Gastrocnemius medialis (tissue), 4 donors: ENCODE results near the gene WSB2. TPM values are rescaled to one million over a fixed set of nuclear protein-coding genes. Genes with fewer than 3 reads are reported as not detected.

Experiments
- ATAC-seq, 2 donors: fragments of 150-250 bp; one replicate each; pipeline ENCODE4 v1.9.1; 2016
- DNase-seq, 2 donors: peaks; one replicate each; pipeline ENCODE4 v3.0.0-alpha.2; 2019
- H3K27ac ChIP-seq, 4 donors: fragments of 200-600 bp; sonication (generic); 1 replicate in 1 of 4; 2 replicates in 3 of 4; pipeline ENCODE4 v1.5.1; 2016 to 2018; ENCODE audit warnings: mild to moderate bottlenecking in 2 of 4, moderate library complexity in 1 of 4
- H3K27me3 ChIP-seq, 3 donors: fragments of 200-600 bp; sonication (generic) in 2 of 3; 1 replicate in 1 of 3; 2 replicates in 2 of 3; pipeline versions ENCODE4 v1.5.1 to v1.6.0; 2016 to 2019; ENCODE audit warnings: mild to moderate bottlenecking in 1 of 3, moderate library complexity in 1 of 3
- H3K36me3 ChIP-seq, 2 donors: fragments of 200-600 bp; sonication (generic) in 1 of 2; one replicate each; pipeline ENCODE4 v1.5.1; 2017 to 2018
- H3K4me1 ChIP-seq, 2 donors: fragments of 200-600 bp; sonication (generic) in 1 of 2; one replicate each; pipeline ENCODE4 v1.5.1; 2016 to 2017; ENCODE audit warnings: mild to moderate bottlenecking in 2 of 2
- H3K4me3 ChIP-seq, 4 donors: fragments of 200-600 bp; sonication (generic) in 3 of 4; 1 replicate in 1 of 4; 2 replicates in 3 of 4; pipeline ENCODE4 v1.5.1; 2016 to 2019; ENCODE audit warnings: mild to moderate bottlenecking in 2 of 4
- H3K9me3 ChIP-seq, 3 donors: fragments of 200-600 bp; sonication (generic) in 2 of 3; 1 replicate in 1 of 3; 2 replicates in 2 of 3; pipeline ENCODE4 v1.5.1; 2016 to 2019
- CTCF ChIP-seq, 5 experiments: fragments of 450-650 bp in 3 of 5; fragments of 200-600 bp in 2 of 5; sonication (generic) in 2 of 5; IDR thresholded peaks in 4 of 5; conservative IDR thresholded peaks in 1 of 5; 1 replicate in 4 of 5; 2 replicates in 1 of 5; pipeline ENCODE4 v1.5.1; 2016 to 2019; ENCODE audit warnings: antibody characterized with exemption in 5 of 5, mild to moderate bottlenecking in 3 of 5, moderate library complexity in 3 of 5
- POLR2A ChIP-seq, 2 donors: fragments of 450-650 bp; IDR thresholded peaks; one replicate each; pipeline ENCODE4 v1.6.1; 2017; ENCODE audit warnings: antibody characterized with exemption in 2 of 2, mild to moderate bottlenecking in 2 of 2, moderate library complexity in 2 of 2
- in situ Hi-C, 4 donors: fragments of 200-750 bp; cut with MboI; loops; one replicate each; pipeline versions ENCODE4 v1.15.0 to v1.8.0; 2017; ENCODE audit warnings: low sequenced_read_pairs in 4 of 4
- intact Hi-C: fragments of 100-400 bp; cut with DNase I; formaldehyde crosslinking; loops from one replicate; pipeline ENCODE4 v1.15.1; 2023; ENCODE audit warnings: low total_unique reads
- total RNA-seq, 4 donors: library from RNA; depleted of rRNA; stranded (reverse); fragments of >200 nt; gene quantifications; one replicate each; pipeline versions ENCODE4 v1.1.0 to v1.2.3, GENCODE V29; 2016

WSB2 gene
- total RNA-seq, 4 donors from 2014 or later, result 83.5 to 133 (median 93.5) TPM

GRCh38 chr12:118042091-118042490 lies 18.9 kb downstream of the WSB2 start:
- in situ Hi-C loops, result no loop called here
- intact Hi-C loops, result no loop called here
- H3K27ac ChIP-seq, result no peak overlapping the region

GRCh38 chr12:118038137-118038536 lies 22.8 kb downstream of the WSB2 start:
- Histone ChIP-seq H3K4me1 (no peaks in the 10 kb centered on the region), H3K4me3 (no peak overlapping the region), H3K27me3 (no peaks in the 10 kb centered on the region), H3K36me3 (peaks cover 0 to 97% of the 10 kb centered on the region in 2 donors), H3K27ac (no peak overlapping the region), H3K9me3 (no peaks in the 10 kb centered on the region)
- intact Hi-C loops (no loop called here), in situ Hi-C loops (no loop called here)
- no peak for ATAC-seq
- DNase-seq, result no peak
- TF ChIP-seq CTCF (IDR thresholded peaks at IDR 0.05 in 4 of 5, conservative IDR thresholded peaks at IDR 0.05 in 1 of 5) (no peak), POLR2A (IDR thresholded peaks at IDR 0.05) (no peak)

More at GRCh38 chr12:118042091-118042490, 18.9 kb downstream of the WSB2 start:
- ATAC-seq (no peak), DNase-seq (no peak)
- no peaks in the 10 kb centered on the region for H3K9me3 ChIP-seq
- TF ChIP-seq POLR2A (IDR thresholded peaks at IDR 0.05) (no peak), CTCF (IDR thresholded peaks at IDR 0.05 in 4 of 5, conservative IDR thresholded peaks at IDR 0.05 in 1 of 5) (no peak)
- peaks cover 0 to 57% of the 10 kb centered on the region in 2 donors for H3K36me3 ChIP-seq
- H3K4me1 ChIP-seq, result no peaks in the 10 kb centered on the region
- H3K4me3 ChIP-seq, result no peak overlapping the region
- H3K27me3 ChIP-seq, result no peaks in the 10 kb centered on the region

GRCh38 chr12:118036672-118037411 lies 24.1 kb downstream of the WSB2 start:
- no peak for ATAC-seq
- Histone ChIP-seq H3K27ac (no peak overlapping the region), H3K4me1 (no peaks in the 10 kb centered on the region), H3K4me3 (no peak overlapping the region), H3K36me3 (peaks cover 0 to 96% of the 10 kb centered on the region in 2 donors), H3K27me3 (no peaks in the 10 kb centered on the region), H3K9me3 (no peaks in the 10 kb centered on the region)
- TF ChIP-seq CTCF (IDR thresholded peaks at IDR 0.05 in 4 of 5, conservative IDR thresholded peaks at IDR 0.05 in 1 of 5), result no peak
- no peak for TF ChIP-seq POLR2A (IDR thresholded peaks at IDR 0.05)
- intact Hi-C loops (no loop called here), in situ Hi-C loops (no loop called here)
- DNase-seq, result no peak

GRCh38 chr12:118035190-118036041 lies 25.6 kb downstream of the WSB2 start:
- no peak for DNase-seq
- Histone ChIP-seq H3K27me3 (no peaks in the 10 kb centered on the region), H3K27ac (no peak overlapping the region), H3K9me3 (no peaks in the 10 kb centered on the region), H3K4me1 (no peaks in the 10 kb centered on the region), H3K36me3 (peaks cover 0 to 94% of the 10 kb centered on the region in 2 donors), H3K4me3 (no peak overlapping the region)
- intact Hi-C loops (no loop called here), in situ Hi-C loops (no loop called here)
- TF ChIP-seq POLR2A (IDR thresholded peaks at IDR 0.05) (no peak), CTCF (IDR thresholded peaks at IDR 0.05 in 4 of 5, conservative IDR thresholded peaks at IDR 0.05 in 1 of 5) (no peak)
- no peak for ATAC-seq
